ENCODE results near the gene DCTD. TPM values are rescaled to one million over a fixed set of nuclear protein-coding genes. Genes with fewer than 3 reads are reported as not detected.

Gene DCTD
- polyA plus RNA-seq, 1 experiment: 195 TPM

GRCh38 chr4:182856862-182857261 is 60.3 kb downstream of the DCTD start:
- H3K27me3 ChIP-seq (ENCODE audit: control insufficient read depth, insufficient read depth, low read length): no peaks in the 10 kb centered on the region
- H3K9me3 ChIP-seq (ENCODE audit: control insufficient read depth, insufficient read depth, low read length): peaks cover 5% of the 10 kb centered on the region
- no peak overlapping the region for H3K27ac ChIP-seq (ENCODE audit: low read depth, low read length)
- ChIA-PET CTCF (no interaction called here), POLR2A (no interaction called here)
- TF ChIP-seq, protein P1, sequence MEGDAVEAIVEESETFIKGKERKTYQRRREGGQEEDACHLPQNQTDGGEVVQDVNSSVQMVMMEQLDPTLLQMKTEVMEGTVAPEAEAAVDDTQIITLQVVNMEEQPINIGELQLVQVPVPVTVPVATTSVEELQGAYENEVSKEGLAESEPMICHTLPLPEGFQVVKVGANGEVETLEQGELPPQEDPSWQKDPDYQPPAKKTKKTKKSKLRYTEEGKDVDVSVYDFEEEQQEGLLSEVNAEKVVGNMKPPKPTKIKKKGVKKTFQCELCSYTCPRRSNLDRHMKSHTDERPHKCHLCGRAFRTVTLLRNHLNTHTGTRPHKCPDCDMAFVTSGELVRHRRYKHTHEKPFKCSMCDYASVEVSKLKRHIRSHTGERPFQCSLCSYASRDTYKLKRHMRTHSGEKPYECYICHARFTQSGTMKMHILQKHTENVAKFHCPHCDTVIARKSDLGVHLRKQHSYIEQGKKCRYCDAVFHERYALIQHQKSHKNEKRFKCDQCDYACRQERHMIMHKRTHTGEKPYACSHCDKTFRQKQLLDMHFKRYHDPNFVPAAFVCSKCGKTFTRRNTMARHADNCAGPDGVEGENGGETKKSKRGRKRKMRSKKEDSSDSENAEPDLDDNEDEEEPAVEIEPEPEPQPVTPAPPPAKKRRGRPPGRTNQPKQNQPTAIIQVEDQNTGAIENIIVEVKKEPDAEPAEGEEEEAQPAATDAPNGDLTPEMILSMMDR (IDR thresholded peaks at IDR 0.05; ENCODE audit: low read depth, low read length): no peak
- no peak overlapping the region for H3K4me3 ChIP-seq (ENCODE audit: low read depth, low read length)
- no peak for DNase-seq (ENCODE audit: low read depth, low spot score)

GRCh38 chr4:182855877-182856276 is 61.3 kb downstream of the DCTD start:
- CTCF ChIA-PET: no interaction called here
- no peak overlapping the region for H3K4me3 ChIP-seq (ENCODE audit: low read depth, low read length)
- POLR2A ChIA-PET: no interaction called here
- no peaks in the 10 kb centered on the region for H3K27me3 ChIP-seq (ENCODE audit: control insufficient read depth, insufficient read depth, low read length)
- no peak for DNase-seq (ENCODE audit: low read depth, low spot score)
- H3K9me3 ChIP-seq (ENCODE audit: control insufficient read depth, insufficient read depth, low read length): peaks cover 5% of the 10 kb centered on the region
- TF ChIP-seq, protein P1 (IDR thresholded peaks at IDR 0.05; ENCODE audit: low read depth, low read length): no peak
- no peak overlapping the region for H3K27ac ChIP-seq (ENCODE audit: low read depth, low read length)

DNA sequence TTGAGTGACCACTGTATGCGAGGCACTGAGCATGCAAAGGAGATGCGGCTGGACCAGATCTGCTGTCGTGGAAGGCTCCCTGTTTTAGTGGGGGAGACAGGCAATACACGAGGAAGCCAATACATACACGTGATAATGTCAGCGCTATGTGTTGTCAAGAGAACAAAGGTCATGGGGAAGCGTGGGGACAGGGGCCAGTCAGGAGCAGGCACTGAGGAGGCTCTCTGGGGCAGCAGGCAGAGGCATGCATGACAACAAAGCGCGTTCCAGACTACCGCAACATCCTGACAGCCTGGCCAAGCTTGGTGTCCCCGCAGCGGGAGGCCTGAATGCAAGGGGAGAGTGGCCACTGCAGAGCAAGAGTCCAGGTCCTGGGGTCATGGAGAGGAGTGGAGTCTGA is 61.9 kb downstream of the DCTD start:
- Histone ChIP-seq H3K27ac (ENCODE audit: low read depth, low read length) (no peak overlapping the region), H3K27me3 (ENCODE audit: control insufficient read depth, insufficient read depth, low read length) (no peaks in the 10 kb centered on the region), H3K4me3 (ENCODE audit: low read depth, low read length) (no peak overlapping the region), H3K9me3 (ENCODE audit: control insufficient read depth, insufficient read depth, low read length) (peaks cover 5% of the 10 kb centered on the region)
- ChIA-PET POLR2A (no interaction called here), CTCF (no interaction called here)
- TF ChIP-seq, protein P1 (IDR thresholded peaks at IDR 0.05; ENCODE audit: low read depth, low read length): no peak
- no peak for DNase-seq (ENCODE audit: low read depth, low spot score)

DNA sequence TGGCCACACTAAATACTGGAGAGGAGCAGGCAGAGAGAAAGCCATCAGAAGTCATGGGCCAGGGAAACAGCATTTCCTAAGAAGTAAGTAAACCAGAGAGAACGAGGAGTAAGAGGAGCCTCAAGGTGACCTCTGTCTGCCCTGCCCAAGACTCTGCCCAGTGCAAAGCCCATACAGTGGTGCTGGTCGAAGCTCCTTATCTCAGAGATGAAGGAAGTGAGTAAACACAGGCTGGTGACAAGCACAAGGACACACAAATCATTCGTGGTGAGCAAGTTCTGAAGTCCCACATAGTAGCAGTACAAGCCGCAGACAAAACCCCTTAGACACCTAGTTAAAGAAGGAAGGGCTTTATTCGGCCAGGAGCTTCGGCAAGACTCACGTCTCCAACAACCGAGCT is 62.7 kb downstream of the DCTD start:
- POLR2A ChIA-PET: no interaction called here
- no peak overlapping the region for H3K4me3 ChIP-seq (ENCODE audit: low read depth, low read length)
- TF ChIP-seq, protein P1 (IDR thresholded peaks at IDR 0.05; ENCODE audit: low read depth, low read length): no peak
- no peak overlapping the region for H3K27ac ChIP-seq (ENCODE audit: low read depth, low read length)
- H3K9me3 ChIP-seq (ENCODE audit: control insufficient read depth, insufficient read depth, low read length): peaks cover 5% of the 10 kb centered on the region
- H3K27me3 ChIP-seq (ENCODE audit: control insufficient read depth, insufficient read depth, low read length): peaks cover 2% of the 10 kb centered on the region
- DNase-seq (ENCODE audit: low read depth, low spot score): no peak
- CTCF ChIA-PET: no interaction called here

DNA sequence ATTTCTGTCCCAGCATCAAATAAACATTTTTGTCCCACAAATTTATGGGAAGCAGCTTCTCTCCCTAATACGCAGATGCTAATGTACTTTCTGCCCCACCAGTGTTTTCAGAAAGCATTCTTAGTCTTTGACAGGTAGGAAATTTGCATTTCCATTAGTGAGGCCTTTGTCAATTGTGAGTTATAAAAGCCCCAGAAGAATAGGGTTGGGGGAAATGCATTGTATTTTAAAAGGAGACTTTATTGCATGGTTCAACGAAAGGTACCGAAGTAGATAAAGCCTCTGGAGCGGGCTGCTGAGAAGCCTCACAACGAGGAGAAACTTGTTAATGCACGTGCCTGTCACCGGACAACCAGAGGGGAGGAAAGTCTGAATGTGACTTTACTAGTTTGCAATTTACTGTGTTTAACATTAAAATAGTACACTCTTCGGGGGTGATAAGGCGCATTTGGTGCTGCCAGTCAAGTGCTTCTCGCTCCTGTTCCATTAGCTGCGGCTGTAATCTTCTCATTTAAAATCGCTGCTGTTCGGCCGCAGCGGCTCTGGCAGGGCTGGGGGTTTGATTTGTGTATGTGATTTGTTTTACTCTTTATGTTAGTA is 63.4 kb downstream of the DCTD start:
- POLR2A ChIA-PET: no interaction called here
- Histone ChIP-seq H3K27ac (ENCODE audit: low read depth, low read length) (no peak overlapping the region), H3K4me3 (ENCODE audit: low read depth, low read length) (no peak overlapping the region), H3K9me3 (ENCODE audit: control insufficient read depth, insufficient read depth, low read length) (peaks cover 5% of the 10 kb centered on the region), H3K27me3 (ENCODE audit: control insufficient read depth, insufficient read depth, low read length) (peaks cover 2% of the 10 kb centered on the region)
- CTCF ChIA-PET: no interaction called here
- no peak for DNase-seq (ENCODE audit: low read depth, low spot score)
- TF ChIP-seq, protein P1 (IDR thresholded peaks at IDR 0.05; ENCODE audit: low read depth, low read length): no peak

Measured in AG04450 (cell line).